GM12873 (cell line): ENCODE measurements around the gene RETN.

Source experiments
- TF ChIP-seq, protein P1 (sequence below): IDR thresholded peaks from 2 replicates; pipeline ENCODE4 v1.5.1; 2012; ENCODE audit warnings: low read depth, mild to moderate bottlenecking, moderate library complexity, low read length, control low read depth; ENCODE audit not compliant: insufficient read depth; ENCODE audit errors: missing control alignments

The RETN gene

DNA sequence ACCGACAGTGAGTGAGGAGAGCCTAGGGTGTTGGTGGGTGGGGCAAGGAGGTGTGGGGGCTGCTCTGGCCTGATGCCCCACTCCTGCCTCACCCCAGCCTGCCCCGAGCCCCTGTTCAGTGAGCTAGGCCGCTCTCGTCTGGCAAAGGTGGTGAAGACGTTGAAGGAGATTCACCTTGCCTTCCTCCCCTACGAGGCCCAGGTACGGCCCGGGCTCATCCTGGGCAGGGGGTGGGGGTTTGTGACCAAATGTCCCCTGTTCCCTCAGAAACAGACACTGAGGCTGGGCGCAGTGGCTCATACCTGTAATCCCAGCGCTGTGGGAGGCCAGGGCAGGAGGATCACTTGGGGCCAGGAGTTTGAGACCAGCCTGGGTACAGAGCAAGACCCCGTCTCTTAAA lies 28.0 kb upstream of the RETN start:
- TF ChIP-seq, protein P1, sequence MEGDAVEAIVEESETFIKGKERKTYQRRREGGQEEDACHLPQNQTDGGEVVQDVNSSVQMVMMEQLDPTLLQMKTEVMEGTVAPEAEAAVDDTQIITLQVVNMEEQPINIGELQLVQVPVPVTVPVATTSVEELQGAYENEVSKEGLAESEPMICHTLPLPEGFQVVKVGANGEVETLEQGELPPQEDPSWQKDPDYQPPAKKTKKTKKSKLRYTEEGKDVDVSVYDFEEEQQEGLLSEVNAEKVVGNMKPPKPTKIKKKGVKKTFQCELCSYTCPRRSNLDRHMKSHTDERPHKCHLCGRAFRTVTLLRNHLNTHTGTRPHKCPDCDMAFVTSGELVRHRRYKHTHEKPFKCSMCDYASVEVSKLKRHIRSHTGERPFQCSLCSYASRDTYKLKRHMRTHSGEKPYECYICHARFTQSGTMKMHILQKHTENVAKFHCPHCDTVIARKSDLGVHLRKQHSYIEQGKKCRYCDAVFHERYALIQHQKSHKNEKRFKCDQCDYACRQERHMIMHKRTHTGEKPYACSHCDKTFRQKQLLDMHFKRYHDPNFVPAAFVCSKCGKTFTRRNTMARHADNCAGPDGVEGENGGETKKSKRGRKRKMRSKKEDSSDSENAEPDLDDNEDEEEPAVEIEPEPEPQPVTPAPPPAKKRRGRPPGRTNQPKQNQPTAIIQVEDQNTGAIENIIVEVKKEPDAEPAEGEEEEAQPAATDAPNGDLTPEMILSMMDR = no peak

GRCh38 chr19:7641290-7642276 lies 27.3 kb upstream of the RETN start:
- TF ChIP-seq, protein P1 = no peak

- TF ChIP-seq, protein P1 = no peak
These were observed 26.4 kb upstream of the RETN start for GRCh38 chr19:7642295-7643030.

DNA sequence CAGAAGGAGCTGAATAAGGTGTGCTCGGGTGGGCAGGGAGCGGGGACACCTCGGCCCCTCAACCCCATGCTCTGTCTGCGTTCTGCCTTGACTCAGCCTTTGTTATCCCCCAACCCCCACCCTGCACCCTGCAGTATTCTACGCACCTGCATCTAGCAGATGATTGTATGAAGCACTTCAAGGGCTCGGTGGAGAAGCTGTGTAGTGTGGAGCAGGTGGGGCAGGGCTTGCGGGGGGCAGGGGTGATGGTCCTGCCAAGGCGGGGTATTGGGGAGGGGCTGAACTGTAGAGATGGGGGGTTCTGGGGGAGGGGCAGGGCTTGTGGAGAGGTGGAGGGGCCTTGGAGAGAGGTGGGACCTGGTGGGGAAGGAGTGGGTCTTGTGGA lies 25.8 kb upstream of the RETN start:
- TF ChIP-seq, protein P1 = no peak

- TF ChIP-seq, protein P1 = no peak
These were observed 24.3 kb upstream of the RETN start for GRCh38 chr19:7644550-7644877.

GRCh38 chr19:7645163-7645562 lies 23.7 kb upstream of the RETN start:
- TF ChIP-seq, protein P1 = no peak
